Astrocyte (in vitro differentiated cells and primary cell): ENCODE measurements around the gene INPP4B. TPM values are rescaled to one million over a fixed set of nuclear protein-coding genes. Genes with fewer than 3 reads are reported as not detected.

Experiments used
- DNase-seq: peaks from one replicate; pipeline ENCODE4 v3.0.0-alpha.2; 2010; ENCODE audit warnings: low read depth
- FAIRE-seq: peaks from 2 replicates; lab custom pipeline; 2011; peaks lifted over from hg19 to GRCh38; lab: Jason Lieb, UNC
- H2AFZ ChIP-seq: 2 replicates; pipeline ENCODE4 v1.6.0; 2012; ENCODE audit warnings: low read depth, low read length, inconsistent platforms
- H3K27ac ChIP-seq: 2 replicates; pipeline ENCODE4 v1.5.1; 2011; ENCODE audit warnings: low read depth, low read length, inconsistent platforms
- H3K27me3 ChIP-seq: 2 replicates; pipeline ENCODE4 v1.6.0; 2011; ENCODE audit warnings: low read length, inconsistent platforms; ENCODE audit not compliant: insufficient read depth
- H3K36me3 ChIP-seq: 2 replicates; pipeline ENCODE4 v1.5.1; 2011; ENCODE audit warnings: low read length, inconsistent platforms; ENCODE audit not compliant: insufficient read depth
- H3K4me1 ChIP-seq: 2 replicates; pipeline ENCODE4 v1.5.1; 2011; ENCODE audit warnings: low read length, inconsistent platforms; ENCODE audit not compliant: insufficient read depth
- H3K4me2 ChIP-seq: 2 replicates; pipeline ENCODE4 v1.6.0; 2012; ENCODE audit warnings: low read length, inconsistent platforms
- H3K4me3 ChIP-seq: 2 replicates; pipeline ENCODE4 v1.5.1; 2011; ENCODE audit warnings: low read depth, mild to moderate bottlenecking, low read length, inconsistent platforms; ENCODE audit not compliant: insufficient read depth
- H3K79me2 ChIP-seq: 2 replicates; pipeline ENCODE4 v1.6.0; 2012; ENCODE audit warnings: mild to moderate bottlenecking, low read length, inconsistent platforms; ENCODE audit not compliant: insufficient read depth
- H3K9ac ChIP-seq: 2 replicates; pipeline ENCODE4 v1.6.0; 2012; ENCODE audit warnings: mild to moderate bottlenecking, low read length, inconsistent platforms
- H3K9me3 ChIP-seq: 2 replicates; pipeline ENCODE4 v1.5.1; 2012; ENCODE audit warnings: low read depth, mild to moderate bottlenecking, low read length, inconsistent platforms; ENCODE audit not compliant: insufficient read depth
- H4K20me1 ChIP-seq: 2 replicates; pipeline ENCODE4 v1.6.0; 2012; ENCODE audit warnings: low read length, inconsistent platforms; ENCODE audit not compliant: insufficient read depth
- H3K27ac Mint-ChIP-seq: one replicate; pipeline ENCODE4 v1.8.0; 2021; ENCODE audit warnings: mild to moderate bottlenecking, mixed read lengths; ENCODE audit not compliant: unreplicated experiment
- H3K27me3 Mint-ChIP-seq: one replicate; pipeline ENCODE4 v1.8.0; 2021; ENCODE audit warnings: low read depth, mixed read lengths; ENCODE audit not compliant: unreplicated experiment
- H3K36me3 Mint-ChIP-seq: one replicate; pipeline ENCODE4 v1.8.0; 2021; ENCODE audit warnings: low read depth, mixed read lengths; ENCODE audit not compliant: unreplicated experiment
- H3K4me1 Mint-ChIP-seq: one replicate; pipeline ENCODE4 v1.8.0; 2021; ENCODE audit warnings: low read depth, mixed read lengths; ENCODE audit not compliant: unreplicated experiment
- H3K4me3 Mint-ChIP-seq: one replicate; pipeline ENCODE4 v1.8.0; 2021; ENCODE audit warnings: mild to moderate bottlenecking, moderate library complexity, mixed read lengths; ENCODE audit not compliant: unreplicated experiment
- H3K9me3 Mint-ChIP-seq: one replicate; pipeline ENCODE4 v1.8.0; 2021; ENCODE audit warnings: mild to moderate bottlenecking, mixed read lengths; ENCODE audit not compliant: unreplicated experiment
- EZH2 ChIP-seq: IDR thresholded peaks from 2 replicates; pipeline ENCODE4 v1.6.1; 2012; ENCODE audit warnings: mild to moderate bottlenecking, low read length, inconsistent platforms; ENCODE audit not compliant: insufficient read depth
- total RNA-seq: library from RNA; stranded (reverse); gene quantifications from 2 replicates; pipeline ENCODE4 v1.2.1, GENCODE V29; 2021
- TF ChIP-seq, protein P1 (sequence below): IDR thresholded peaks from 2 replicates; pipeline ENCODE4 v1.5.1; 2011; ENCODE audit warnings: low read depth, mild to moderate bottlenecking, inconsistent platforms, low read length, moderate library complexity; ENCODE audit not compliant: insufficient read depth

Gene INPP4B
- total RNA-seq, 1 donor from 2014 or later, result 2.8 TPM

DNA sequence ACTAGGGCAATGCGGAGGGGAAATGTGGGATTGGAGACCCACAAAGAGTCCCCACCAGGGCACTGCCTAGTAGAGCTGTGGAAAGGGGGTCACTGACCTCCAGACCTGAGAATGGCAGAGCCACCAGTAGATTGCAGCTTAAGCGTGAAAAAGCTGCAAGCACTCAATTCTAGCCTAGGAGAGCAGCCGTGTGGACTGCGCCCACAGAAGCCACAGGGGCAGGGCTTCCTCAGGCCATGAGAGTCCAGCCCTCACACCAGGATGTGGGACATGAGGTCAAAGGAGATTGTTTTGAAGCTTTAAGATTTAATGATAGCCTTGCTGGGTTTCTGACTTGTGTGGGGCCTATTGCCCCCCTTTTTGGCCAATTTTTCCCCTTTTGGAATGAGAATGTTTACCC lies 379.0 kb downstream of the INPP4B start:
- no peak overlapping the region for H3K4me3 Mint-ChIP-seq
- Histone ChIP-seq H3K4me2 (no peak overlapping the region), H3K9me3 (no peaks in the 10 kb centered on the region), H3K27ac (no peak overlapping the region), H3K9ac (no peak overlapping the region), H3K27me3 (no peaks in the 10 kb centered on the region), H3K79me2 (no peaks in the 10 kb centered on the region), H3K4me3 (no peak overlapping the region), H3K36me3 (no peaks in the 10 kb centered on the region), H3K4me1 (no peaks in the 10 kb centered on the region), H4K20me1 (no peaks in the 10 kb centered on the region), H2AFZ (no peak overlapping the region)
- no peaks in the 10 kb centered on the region for H3K36me3 Mint-ChIP-seq
- no peak for DNase-seq
- no peak overlapping the region for H3K27ac Mint-ChIP-seq
- no peaks in the 10 kb centered on the region for H3K4me1 Mint-ChIP-seq
- no peak for TF ChIP-seq EZH2
- TF ChIP-seq, protein P1, sequence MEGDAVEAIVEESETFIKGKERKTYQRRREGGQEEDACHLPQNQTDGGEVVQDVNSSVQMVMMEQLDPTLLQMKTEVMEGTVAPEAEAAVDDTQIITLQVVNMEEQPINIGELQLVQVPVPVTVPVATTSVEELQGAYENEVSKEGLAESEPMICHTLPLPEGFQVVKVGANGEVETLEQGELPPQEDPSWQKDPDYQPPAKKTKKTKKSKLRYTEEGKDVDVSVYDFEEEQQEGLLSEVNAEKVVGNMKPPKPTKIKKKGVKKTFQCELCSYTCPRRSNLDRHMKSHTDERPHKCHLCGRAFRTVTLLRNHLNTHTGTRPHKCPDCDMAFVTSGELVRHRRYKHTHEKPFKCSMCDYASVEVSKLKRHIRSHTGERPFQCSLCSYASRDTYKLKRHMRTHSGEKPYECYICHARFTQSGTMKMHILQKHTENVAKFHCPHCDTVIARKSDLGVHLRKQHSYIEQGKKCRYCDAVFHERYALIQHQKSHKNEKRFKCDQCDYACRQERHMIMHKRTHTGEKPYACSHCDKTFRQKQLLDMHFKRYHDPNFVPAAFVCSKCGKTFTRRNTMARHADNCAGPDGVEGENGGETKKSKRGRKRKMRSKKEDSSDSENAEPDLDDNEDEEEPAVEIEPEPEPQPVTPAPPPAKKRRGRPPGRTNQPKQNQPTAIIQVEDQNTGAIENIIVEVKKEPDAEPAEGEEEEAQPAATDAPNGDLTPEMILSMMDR, result no peak
- no peaks in the 10 kb centered on the region for H3K9me3 Mint-ChIP-seq
- H3K27me3 Mint-ChIP-seq, result no peaks in the 10 kb centered on the region
- FAIRE-seq, result no peak

- Histone ChIP-seq H4K20me1 (no peaks in the 10 kb centered on the region), H3K27me3 (no peaks in the 10 kb centered on the region), H3K4me2 (no peak overlapping the region), H3K79me2 (no peaks in the 10 kb centered on the region), H3K36me3 (no peaks in the 10 kb centered on the region), H3K27ac (no peak overlapping the region), H3K4me3 (no peak overlapping the region), H3K4me1 (no peaks in the 10 kb centered on the region), H3K9ac (no peak overlapping the region), H2AFZ (no peak overlapping the region), H3K9me3 (no peaks in the 10 kb centered on the region)
- no peak overlapping the region for H3K4me3 Mint-ChIP-seq
- no peaks in the 10 kb centered on the region for H3K9me3 Mint-ChIP-seq
- H3K4me1 Mint-ChIP-seq, result no peaks in the 10 kb centered on the region
- no peaks in the 10 kb centered on the region for H3K27me3 Mint-ChIP-seq
- DNase-seq, result no peak
- H3K27ac Mint-ChIP-seq, result no peak overlapping the region
- TF ChIP-seq, protein P1, result no peak
- TF ChIP-seq EZH2, result no peak
- no peaks in the 10 kb centered on the region for H3K36me3 Mint-ChIP-seq
- FAIRE-seq, result no peak
Observed at GRCh38 chr4:142465526-142465925, 380.6 kb downstream of the INPP4B start.

DNA sequence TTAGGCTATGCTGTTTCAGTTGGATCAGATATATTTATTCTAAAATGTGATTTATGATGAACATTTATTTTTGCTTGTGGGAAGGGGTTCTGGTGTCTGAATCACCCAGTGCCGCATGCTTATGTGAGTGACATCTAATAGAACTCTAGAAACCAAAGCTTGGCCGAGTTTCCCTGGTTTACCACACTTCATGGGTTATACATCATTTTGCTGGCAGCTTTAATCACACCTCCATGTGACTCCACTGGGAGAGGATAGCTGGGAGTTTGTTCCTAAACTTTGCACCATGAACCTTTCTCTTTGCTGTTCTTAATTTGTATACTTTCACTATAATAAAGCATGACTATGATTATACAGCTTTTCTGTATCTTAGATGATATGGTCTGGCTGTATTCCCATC lies 382.9 kb downstream of the INPP4B start:
- Histone ChIP-seq H3K9ac (no peak overlapping the region), H3K4me2 (no peak overlapping the region), H2AFZ (no peak overlapping the region), H3K4me1 (no peaks in the 10 kb centered on the region), H3K27ac (no peak overlapping the region), H3K79me2 (no peaks in the 10 kb centered on the region), H3K9me3 (no peaks in the 10 kb centered on the region), H4K20me1 (no peaks in the 10 kb centered on the region), H3K27me3 (no peaks in the 10 kb centered on the region), H3K36me3 (no peaks in the 10 kb centered on the region), H3K4me3 (no peak overlapping the region)
- Mint-ChIP-seq H3K9me3 (no peaks in the 10 kb centered on the region), H3K36me3 (no peaks in the 10 kb centered on the region), H3K4me3 (no peak overlapping the region), H3K27ac (no peak overlapping the region), H3K4me1 (no peaks in the 10 kb centered on the region), H3K27me3 (no peaks in the 10 kb centered on the region)
- DNase-seq, result peak; percentile 94
- no peak for FAIRE-seq
- TF ChIP-seq, protein P1, result no peak
- TF ChIP-seq EZH2, result no peak
